NK-92 (cell line): ENCODE data around the gene RAPGEF1.
"Not testable (repeated sequence)": the region's sequence is repeated elsewhere in the genome, so short reads cannot be mapped to it uniquely, and the experiment has no call there.

Experiments
- DNase-seq: peaks from one replicate; lab custom pipeline; 2025; ENCODE audit not compliant: unreplicated experiment; lab: John Stamatoyannopoulos, UW

Gene RAPGEF1

DNA sequence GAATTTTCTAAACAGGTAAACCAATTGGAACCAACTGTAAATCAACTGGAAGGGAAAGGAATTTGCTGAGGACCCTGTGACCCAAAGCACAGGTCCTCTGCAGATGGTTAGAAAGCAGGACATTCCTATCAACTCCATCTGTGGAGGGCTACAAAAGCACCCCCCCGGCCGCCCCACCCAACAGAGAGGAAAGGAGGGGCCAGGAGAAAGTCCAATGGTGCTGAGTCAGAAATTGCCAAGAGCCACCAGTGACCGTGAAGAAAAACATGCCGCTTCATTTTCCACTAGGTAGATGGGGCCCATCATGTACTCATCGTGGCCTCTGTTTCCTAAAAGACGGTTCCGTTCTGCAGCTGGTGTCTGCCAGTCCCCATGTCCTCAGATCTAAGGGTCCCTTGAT, 66.3 kb downstream of the RAPGEF1 start:
- DNase-seq: no peak

DNA sequence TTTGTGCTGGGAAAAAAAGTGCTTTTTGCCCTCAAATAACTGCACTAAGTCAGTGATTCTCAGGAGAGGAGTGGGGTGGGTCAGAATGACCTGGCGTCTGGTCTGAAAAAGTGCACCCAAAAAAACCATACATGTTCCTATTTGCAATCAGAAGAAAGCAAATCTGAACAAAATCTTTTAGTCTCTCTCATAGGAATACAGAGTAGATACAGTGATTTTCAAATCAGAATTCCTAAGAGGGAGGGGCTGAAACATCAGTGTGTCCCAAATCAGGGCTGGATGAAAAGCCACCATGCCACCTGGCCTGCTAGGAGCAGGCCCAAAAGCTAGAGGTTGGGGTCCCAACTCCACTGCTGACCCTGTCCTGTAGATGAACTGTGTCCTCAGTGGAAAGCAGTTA, 66.8 kb downstream of the RAPGEF1 start:
- DNase-seq: no peak

DNA sequence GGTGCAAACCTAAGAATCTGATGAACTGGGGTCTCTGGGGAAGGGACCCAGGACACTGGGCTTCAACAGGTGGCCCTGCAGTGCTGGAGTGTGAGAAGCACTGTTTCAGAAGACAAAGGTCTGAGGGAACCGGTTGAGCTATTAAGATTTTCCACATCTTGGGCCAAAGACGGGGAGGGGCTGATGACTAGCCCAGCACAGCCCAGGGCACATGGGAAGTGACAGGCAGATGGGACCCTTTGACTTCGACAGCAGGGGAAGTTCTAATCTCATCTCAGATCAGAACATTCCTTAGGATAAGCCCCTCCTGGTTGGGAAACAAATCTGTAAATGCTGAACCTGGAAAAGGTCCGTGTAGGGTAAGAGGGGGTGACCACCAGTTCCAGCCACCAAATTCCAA, 67.4 kb downstream of the RAPGEF1 start:
- no peak for DNase-seq

DNA sequence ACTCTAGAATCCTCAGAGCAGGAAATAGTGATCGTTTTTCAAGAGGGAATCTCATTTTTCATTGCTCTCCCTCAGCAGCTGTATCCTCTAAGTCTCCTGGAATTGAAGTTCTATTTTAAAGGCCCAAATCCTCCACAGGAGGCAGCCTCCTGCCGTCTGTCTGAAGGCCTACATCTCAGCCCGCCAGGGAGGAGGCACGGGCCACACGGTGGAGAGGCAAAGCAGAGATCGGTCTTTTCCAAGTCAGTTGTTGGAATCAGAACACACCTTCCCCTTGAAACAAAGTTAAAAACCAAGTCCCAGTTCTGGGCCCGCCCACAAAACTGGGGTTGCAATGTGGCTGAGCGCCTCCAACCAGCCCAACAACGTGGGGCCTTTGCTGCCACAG, 68.7 kb downstream of the RAPGEF1 start:
- no peak for DNase-seq

DNA sequence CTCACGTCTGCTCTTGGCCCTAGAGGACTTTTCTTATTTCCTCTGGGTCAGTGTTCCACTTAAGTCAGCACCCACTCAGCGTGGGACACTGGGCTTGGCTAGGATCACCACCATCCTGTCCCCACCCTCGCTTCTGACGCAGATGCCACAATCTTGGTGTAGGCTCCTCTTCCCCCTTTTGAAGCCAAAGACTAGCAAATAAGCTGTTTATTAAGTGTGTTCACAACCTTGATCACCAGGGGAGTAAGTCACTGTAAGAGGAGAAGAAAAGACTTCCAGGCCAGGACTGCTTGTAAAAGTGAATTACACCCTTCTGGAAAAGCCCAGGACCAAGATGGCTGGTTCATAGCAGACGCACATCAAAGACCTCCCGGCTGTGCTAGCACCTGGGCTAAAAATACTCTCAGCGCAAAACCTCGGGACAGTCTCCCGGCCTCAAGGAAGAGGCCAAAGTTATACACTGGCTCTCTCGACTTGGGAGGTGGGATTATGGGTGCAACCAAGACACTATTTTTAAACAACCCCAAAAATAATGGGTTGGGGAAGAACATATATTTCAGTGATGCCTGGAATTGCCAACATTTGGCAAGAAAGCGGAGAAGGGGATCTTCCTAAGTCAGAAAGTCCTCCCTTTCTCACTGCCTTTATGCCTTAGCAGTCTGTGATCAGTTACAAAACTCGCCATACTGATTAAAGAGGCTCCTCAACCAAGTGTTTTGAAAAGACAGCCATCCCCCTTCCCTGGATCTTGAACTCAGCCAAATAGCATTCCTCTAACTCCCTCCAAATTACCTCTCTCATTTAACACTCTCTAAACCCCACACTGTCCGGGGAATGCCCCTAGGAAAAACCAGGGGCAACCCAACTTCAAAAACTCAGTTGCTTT, 69.4 kb downstream of the RAPGEF1 start:
- no peak for DNase-seq

DNA sequence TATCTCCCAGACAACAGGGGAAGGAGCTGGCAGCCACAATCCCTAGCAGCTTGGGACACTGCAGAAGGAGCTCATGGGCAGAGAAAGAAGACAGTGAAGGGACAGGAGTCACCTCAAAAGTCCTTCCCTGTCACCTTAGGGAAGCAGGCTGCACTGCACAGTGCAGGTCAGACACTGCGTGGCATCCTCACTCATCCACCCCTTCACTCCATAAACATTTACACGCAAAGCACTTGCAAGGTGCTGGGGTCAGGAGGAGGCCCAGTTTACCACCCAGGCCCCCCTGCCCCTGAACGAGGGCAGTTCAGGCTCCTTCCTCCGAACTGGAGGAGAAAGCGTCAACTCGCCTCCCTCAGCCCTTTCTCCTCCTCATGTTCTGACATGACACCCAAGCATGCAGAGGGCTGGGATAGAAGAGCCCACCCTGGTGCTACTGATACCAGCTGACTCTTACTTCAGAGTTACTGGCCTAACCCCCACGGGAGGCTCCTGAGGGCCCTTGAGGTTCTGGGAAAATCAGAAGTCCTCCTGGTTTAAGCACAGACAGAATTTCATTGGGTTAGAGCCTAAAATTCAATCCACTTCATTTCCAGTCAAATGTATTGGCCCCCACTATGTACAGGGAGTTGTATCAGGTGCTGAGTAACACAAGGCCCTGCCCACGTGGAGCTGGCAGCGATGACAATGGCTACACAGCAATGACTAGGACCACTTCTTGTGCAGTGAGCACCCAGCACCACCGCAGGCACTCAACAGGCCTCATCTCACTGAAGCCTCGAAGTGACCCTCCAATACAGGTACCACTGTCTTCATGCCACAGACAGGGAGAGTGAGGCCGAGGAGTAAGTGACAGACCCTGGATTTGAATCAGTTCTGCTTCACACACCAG, 70.4 kb downstream of the RAPGEF1 start:
- DNase-seq: no peak

DNA sequence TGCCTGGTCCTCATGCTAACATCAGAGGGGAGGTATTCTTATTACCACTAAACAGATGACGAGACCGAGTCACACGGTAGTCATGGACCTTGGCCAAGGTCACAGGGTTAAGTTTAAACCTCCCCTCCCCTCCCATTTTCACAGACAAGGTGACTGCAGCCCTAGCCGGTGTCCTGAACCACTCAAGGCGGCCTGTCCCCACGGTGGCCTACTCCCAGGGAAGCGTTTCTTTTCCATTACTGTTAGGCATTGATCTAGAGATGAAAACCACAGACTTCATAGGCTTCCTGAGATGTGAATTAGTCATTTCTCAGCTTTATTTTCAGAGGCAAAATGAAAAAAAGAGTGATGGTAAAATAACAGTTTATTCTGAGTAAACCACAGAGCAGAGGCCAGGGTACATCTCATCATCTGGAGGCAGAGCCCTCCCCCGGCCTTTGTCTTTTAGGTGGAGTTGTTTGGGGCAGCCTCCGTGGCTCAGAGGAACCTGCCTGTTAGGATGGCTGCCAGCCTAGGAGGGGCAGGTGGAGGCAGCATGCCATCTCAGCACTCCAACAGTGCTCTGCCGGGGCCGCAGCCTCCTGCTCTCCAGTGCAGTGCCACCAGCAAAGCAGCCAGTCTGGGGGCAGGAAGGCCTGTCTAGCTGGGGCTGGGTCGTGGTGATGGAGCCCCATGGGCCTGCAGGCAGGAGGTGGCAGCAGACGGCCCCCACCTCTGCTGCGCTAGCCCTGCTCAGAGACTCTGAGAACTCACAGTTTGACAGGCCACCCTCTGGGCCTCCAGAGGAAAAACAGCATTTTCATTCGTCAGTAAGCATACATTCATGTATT, 71.2 kb downstream of the RAPGEF1 start:
- DNase-seq: no peak

DNA sequence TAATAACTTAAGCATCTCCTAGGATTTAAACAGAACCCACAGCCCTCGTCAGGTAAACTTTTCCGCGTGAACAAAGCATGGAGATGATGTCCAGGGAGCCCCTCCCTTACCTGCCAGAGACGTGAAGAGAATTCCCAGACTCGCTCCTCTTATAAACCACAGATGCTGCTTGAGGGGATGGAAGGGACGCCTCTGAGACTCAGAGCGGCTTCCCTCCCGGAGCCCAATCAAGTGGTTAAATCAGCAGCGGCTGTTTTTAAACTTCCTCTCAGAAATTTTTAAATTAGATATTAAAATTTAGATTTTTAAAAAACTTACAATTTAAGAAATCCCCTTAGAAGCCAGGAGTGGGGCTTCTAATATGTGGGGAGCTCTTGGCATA, 71.8 kb downstream of the RAPGEF1 start:
- DNase-seq: no peak

DNA sequence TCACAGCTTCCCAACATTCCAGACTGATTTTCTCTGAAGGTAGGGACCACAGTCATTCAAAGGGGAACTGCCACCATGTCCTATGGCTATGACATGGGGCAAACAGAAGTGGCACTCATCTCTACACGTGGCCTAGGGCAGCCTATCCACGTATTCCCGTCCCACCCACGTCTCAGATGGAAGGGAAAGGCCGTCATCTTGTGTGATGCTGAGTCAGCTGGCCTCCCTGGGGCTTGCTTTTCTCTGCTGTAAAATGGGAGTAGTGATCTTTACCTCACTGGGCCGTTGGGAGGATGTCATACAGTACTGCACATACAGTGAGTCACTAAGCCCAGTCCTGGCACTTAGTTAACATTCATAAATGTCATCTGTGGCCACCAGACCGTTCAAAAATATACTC, 72.3 kb downstream of the RAPGEF1 start:
- DNase-seq: no peak

DNA sequence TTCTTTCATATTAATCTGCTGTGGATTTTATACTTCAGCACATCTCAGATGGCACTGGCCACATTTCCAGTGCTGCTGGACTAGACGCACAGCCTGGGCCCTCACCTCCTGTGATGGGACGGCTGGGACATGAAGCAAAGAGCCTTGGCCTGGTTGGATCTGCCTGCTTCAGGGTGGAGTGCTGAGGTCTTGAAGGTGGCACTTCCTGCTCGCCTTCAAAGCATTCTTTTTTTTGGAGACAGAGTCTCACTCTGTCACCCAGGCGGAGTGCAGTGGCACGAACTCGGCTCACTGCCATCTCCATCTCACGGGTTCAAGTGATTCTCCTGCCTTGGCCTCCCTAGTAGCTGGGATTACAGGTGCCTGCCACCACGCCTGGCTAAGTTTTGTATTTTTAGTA, 73.1 kb downstream of the RAPGEF1 start:
- no peak for DNase-seq

DNA sequence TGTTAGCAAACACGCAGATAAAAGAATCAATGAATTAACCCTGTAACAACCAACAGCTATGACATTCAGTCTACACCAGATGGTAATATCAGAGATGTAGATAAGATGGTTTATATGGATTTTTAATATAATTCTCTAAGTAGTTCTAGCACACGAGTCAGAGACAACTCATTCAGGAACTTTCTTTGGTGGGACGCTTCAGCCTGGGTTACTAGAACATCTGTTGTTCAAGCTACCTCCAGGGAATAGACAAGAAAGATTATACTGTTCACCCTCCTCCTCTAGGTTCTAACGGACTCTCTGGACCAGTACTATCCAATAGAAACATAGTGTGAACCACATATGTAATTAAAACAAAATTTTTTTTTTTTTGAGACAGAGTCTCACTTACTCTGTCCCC, 73.8 kb downstream of the RAPGEF1 start:
- no peak for DNase-seq

DNA sequence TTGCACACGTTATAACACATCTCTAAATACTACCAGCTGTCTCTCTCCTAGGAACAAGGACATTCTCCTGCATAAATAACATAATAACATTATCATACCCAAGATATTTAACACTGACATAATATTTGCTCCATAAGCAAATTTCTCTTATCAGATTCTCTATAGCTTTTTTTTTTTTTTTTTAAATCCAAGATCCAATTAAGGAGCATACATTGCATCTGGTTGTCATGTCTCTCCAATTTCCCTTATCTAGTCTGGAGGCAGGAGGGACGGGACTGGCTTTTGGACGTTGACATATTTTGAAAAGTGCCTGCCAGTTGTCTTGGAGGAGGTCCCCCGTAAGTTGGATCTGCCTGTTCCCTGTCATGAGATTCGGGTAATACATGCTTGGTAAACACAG, 76.6 kb downstream of the RAPGEF1 start:
- no peak for DNase-seq

DNA sequence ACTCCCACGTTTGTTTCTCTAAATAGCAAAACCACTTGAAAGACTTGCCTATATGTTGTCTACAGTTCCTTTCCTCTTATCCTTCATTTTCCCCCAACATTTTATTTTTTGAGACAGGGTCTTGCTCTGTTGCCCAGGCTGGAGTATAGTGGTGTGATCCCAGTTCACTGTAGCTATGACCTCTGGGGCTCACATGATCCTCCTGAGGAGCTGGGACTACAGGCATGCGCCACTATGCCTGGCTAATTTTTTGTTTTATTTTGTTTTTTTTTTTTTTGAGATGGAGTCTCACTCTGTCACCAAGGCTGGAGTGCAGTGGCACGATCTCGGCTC, 77.6 kb downstream of the RAPGEF1 start:
- not testable (repeated sequence) for DNase-seq

DNA sequence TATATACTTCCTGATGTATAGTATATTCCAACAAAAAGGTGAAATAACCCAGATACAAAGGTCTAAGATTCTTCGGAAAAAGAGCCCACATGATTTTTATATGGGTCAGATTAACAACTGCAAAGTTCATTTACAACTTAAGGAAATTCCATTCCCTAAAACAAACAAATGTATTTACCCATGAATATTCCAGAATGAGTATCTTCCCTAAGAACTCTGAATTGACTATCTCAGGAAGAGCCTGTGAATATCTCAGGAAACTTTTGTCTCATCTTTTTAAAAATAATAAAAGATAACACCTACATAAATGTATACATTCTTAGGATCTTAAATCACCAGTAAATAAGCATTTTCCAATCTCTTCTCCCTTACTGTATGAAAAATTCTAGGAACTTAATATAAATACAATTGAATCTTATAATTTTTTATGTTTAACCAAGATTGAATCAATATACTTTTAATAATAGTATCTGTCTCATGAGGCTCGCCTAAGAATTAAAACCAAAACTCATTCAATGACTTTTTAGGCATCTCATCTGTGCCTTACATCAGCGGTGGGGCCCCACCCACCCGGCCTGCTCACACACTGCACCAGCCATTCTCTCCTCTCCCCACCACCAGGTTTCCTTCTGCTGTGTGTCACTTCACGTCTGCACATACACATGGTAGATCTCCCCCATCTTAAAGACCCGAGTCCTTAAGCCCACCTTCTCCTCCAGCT, 78.1 kb downstream of the RAPGEF1 start:
- DNase-seq: no peak

DNA sequence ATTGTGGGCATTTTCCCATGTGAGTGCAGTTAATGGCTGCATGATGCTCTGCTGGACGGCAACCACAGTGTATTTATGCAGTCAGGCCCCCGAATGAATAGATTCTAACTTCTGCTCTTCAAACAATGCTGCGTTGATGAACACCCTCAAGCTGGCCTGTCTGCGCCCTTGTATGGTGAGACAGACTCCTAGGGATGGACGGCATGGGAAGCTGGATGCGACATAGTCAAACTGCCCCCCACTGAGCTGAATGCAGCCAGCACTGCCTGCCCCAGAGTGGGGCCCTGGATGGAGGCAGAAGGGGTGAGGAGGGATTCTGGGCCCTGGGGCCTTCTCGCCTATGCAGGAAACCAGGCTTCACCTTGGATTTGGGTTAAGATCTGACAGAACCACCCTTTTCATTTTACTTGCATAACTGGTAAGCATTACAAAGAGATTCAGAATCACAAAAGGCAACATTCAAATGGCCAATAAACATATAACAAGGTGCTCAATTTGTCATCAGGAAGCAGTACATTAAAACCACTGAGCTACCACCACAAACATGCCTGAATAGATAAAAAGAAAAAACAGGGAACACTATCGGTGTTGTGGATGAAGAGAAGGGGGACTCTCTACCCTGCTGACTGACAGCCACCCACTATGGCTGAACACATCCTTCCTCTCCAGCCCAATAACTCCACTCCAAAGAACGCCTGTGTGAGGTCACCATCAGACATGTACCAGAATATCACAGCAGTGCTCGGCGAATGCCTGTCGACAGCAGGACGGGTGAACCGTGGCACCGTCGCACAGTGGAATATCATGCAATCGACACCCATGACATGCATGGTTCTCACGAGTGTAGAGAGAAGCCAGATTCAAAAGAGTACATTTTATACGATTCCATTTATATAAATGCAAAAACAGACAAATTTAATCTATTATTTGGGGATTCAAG, 79.1 kb downstream of the RAPGEF1 start:
- DNase-seq: no peak

DNA sequence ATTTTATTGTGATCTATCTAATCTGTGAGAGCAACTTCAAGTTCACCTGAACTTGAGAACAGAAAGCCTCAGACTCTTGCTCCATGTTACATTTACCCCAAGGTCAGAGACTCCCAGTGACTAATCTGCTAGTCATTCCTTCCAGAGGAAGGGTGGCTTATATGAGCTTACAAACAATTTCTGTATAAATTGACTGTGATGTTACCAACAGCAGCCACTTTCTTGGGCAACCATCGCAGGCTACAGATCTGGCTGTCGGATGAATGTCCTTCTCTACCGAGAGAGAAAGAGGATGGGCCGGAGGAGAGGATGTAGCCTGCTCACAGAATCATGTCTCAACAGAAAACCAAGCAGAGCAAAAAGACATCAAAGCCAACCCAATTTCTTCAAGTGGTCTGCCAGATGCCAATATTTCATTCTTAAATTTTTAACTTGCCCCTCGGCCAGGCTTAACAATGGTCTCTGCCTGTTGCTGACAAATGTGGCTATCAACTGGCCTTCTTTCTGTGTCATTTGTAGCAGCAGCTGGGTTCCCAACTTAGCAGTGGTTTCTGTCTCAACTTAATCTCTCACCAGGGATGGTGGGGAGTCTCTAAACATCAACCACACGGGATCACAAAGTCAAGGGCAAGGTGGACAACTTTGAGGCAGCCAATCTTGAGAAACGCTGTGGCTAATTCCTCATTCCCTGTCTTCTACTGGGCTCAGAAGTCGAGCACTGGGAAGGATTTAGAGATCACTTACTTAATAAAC, 81.3 kb downstream of the RAPGEF1 start:
- DNase-seq: no peak

DNA sequence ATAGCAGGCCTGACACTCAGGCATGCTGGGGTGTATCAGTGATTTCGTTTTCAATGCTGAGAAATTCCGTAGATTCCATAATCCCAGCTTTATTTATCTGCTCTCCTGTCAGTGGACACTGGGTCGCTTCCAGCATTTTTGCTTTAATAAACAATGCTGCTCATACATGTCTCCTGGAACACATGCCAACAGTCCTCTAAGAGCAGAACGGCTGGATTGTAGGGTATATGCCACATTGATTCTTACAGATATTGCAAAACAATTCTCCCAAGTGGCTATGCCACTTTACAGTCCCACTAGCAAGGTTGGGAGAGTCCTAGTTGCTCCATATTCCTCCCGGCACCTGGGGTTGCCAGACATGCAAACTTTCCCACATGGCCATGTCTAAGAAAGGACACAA, 81.9 kb downstream of the RAPGEF1 start:
- DNase-seq: no peak

DNA sequence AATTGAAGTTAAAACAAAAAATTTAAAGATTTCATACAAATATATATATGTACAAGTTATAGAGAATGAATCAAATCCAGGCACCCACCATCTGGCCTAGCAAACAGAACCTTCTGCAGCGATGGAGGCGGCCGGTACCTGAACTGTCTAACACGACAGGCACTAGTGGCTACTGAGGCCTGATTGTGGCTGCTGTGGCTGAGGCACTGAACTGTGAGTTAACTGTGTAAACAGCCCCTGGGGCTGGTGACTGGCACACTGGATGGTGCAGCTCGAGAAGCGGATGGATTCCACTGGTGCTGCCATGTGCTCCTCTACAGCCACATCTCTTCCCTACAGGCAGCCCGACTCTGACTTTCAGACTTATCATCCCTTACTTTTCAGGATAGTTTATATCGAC, 82.4 kb downstream of the RAPGEF1 start:
- no peak for DNase-seq

DNA sequence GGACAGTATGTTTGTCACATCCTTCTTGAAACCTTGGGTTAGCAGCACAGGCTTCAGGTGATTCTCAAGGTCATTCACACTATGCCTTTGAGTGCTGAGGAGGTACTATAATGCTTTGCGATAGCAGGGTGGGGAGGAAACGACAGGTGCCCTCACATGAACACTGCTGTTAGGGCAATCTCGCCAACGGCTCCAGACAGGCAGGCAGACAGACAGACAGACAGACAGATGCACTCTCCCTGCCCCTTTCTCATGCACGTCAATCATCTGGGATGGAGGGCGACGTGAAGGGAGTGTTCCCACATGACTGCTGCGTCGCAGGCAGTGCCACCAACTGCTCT, 82.9 kb downstream of the RAPGEF1 start:
- DNase-seq: no peak
